Calu3 (cell line): Measurements from ENCODE around the gene LRRC4. TPM values are rescaled to one million over a fixed set of nuclear protein-coding genes. Genes with fewer than 3 reads are reported as not detected.

Experiments
- BruUV-seq: library from RNA; stranded (reverse); fragments of 400-500 nt; replicated peaks from 2 replicates; lab custom pipeline; 2021; lab: Mats Ljungman, UMichigan
- CTCF ChIA-PET: fragments of 300-600 bp; sonication (Branson Sonifier 250); formaldehyde crosslinking; loops from one replicate; lab custom pipeline; 2022; ENCODE audit warnings: antibody characterized with exemption; lab: Charles Lee
- DNase-seq: peaks from one replicate; pipeline ENCODE4 v3.0.0; 2022
- H3K27ac Mint-ChIP-seq: one replicate; pipeline ENCODE4 v1.8.0; 2022; ENCODE audit warnings: mixed read lengths; ENCODE audit not compliant: unreplicated experiment
- H3K27me3 Mint-ChIP-seq: one replicate; pipeline ENCODE4 v1.8.0; 2022; ENCODE audit warnings: mixed read lengths; ENCODE audit not compliant: unreplicated experiment
- H3K36me3 Mint-ChIP-seq: one replicate; pipeline ENCODE4 v1.8.0; 2022; ENCODE audit warnings: mild to moderate bottlenecking, moderate library complexity, mixed read lengths; ENCODE audit not compliant: insufficient read depth, unreplicated experiment
- H3K4me1 Mint-ChIP-seq: one replicate; pipeline ENCODE4 v1.8.0; 2022; ENCODE audit warnings: mild to moderate bottlenecking, low read depth, mixed read lengths; ENCODE audit not compliant: unreplicated experiment
- H3K4me3 Mint-ChIP-seq: one replicate; pipeline ENCODE4 v1.8.0; 2022; ENCODE audit warnings: mild to moderate bottlenecking, low read depth, moderate library complexity, mixed read lengths; ENCODE audit not compliant: unreplicated experiment
- H3K9me3 Mint-ChIP-seq: one replicate; pipeline ENCODE4 v1.8.0; 2022; ENCODE audit warnings: low read depth, mixed read lengths; ENCODE audit not compliant: unreplicated experiment
- CTCF ChIP-seq: fragments of 200-600 bp; IDR thresholded peaks from one replicate; pipeline ENCODE4 v1.8.0; 2022; ENCODE audit warnings: antibody characterized with exemption; ENCODE audit not compliant: unreplicated experiment
- intact Hi-C: fragments of 100-400 bp; cut with micrococcal nuclease; formaldehyde crosslinking; loops from one replicate; pipeline ENCODE4 v1.10.0; 2022; ENCODE audit not compliant: unreplicated experiment
- total RNA-seq: library from RNA; stranded (reverse); gene quantifications from 2 replicates; pipeline ENCODE4 v1.2.3, GENCODE V29; 2022

Gene LRRC4
- total RNA-seq, 1 experiment from 2014 or later: not detected

- CTCF ChIA-PET: no interaction called here
- DNase-seq: no peak
- H3K4me1 Mint-ChIP-seq: peaks cover 6% of the 10 kb centered on the region
- H3K36me3 Mint-ChIP-seq: peaks cover 17% of the 10 kb centered on the region
- H3K27me3 Mint-ChIP-seq: no peaks in the 10 kb centered on the region
- BruUV-seq: no TSS peak
- intact Hi-C loops: no loop called here
- H3K4me3 Mint-ChIP-seq: no peak overlapping the region
- H3K27ac Mint-ChIP-seq: no peak overlapping the region
- H3K9me3 Mint-ChIP-seq: no peaks in the 10 kb centered on the region
- TF ChIP-seq CTCF: no peak
Measured at GRCh38 chr7:127995881-127996215, 35.4 kb downstream of the LRRC4 start.

GRCh38 chr7:127995156-127995880 lies 35.9 kb downstream of the LRRC4 start:
- TF ChIP-seq CTCF: no peak
- H3K27me3 Mint-ChIP-seq: no peaks in the 10 kb centered on the region
- DNase-seq: no peak
- peaks cover 17% of the 10 kb centered on the region for H3K36me3 Mint-ChIP-seq
- intact Hi-C loops: no loop called here
- H3K9me3 Mint-ChIP-seq: no peaks in the 10 kb centered on the region
- BruUV-seq: no TSS peak
- CTCF ChIA-PET: no interaction called here
- peaks cover 6% of the 10 kb centered on the region for H3K4me1 Mint-ChIP-seq
- no peak overlapping the region for H3K4me3 Mint-ChIP-seq
- H3K27ac Mint-ChIP-seq: no peak overlapping the region

GRCh38 chr7:127993987-127994386 lies 37.2 kb downstream of the LRRC4 start:
- DNase-seq: no peak
- CTCF ChIA-PET: no interaction called here
- BruUV-seq: no TSS peak
- peaks cover 6% of the 10 kb centered on the region for H3K4me1 Mint-ChIP-seq
- peaks cover 17% of the 10 kb centered on the region for H3K36me3 Mint-ChIP-seq
- H3K9me3 Mint-ChIP-seq: no peaks in the 10 kb centered on the region
- no peaks in the 10 kb centered on the region for H3K27me3 Mint-ChIP-seq
- H3K4me3 Mint-ChIP-seq: no peak overlapping the region
- intact Hi-C loops: no loop called here
- TF ChIP-seq CTCF: no peak
- H3K27ac Mint-ChIP-seq: no peak overlapping the region

- DNase-seq: no peak
- intact Hi-C loops: no loop called here
- Mint-ChIP-seq H3K9me3 (no peaks in the 10 kb centered on the region), H3K4me3 (no peak overlapping the region), H3K36me3 (peaks cover 17% of the 10 kb centered on the region), H3K4me1 (peaks cover 6% of the 10 kb centered on the region), H3K27ac (no peak overlapping the region), H3K27me3 (no peaks in the 10 kb centered on the region)
- CTCF ChIA-PET: no interaction called here
- no peak for TF ChIP-seq CTCF
- BruUV-seq: no TSS peak
Measured at GRCh38 chr7:127993317-127993716, 37.9 kb downstream of the LRRC4 start.
